ENCODE results near the gene BCL10. TPM values are rescaled to one million over a fixed set of nuclear protein-coding genes. Genes with fewer than 3 reads are reported as not detected.

BCL10 gene
- total RNA-seq, 1 experiment from 2014 or later: 26.1 TPM

DNA sequence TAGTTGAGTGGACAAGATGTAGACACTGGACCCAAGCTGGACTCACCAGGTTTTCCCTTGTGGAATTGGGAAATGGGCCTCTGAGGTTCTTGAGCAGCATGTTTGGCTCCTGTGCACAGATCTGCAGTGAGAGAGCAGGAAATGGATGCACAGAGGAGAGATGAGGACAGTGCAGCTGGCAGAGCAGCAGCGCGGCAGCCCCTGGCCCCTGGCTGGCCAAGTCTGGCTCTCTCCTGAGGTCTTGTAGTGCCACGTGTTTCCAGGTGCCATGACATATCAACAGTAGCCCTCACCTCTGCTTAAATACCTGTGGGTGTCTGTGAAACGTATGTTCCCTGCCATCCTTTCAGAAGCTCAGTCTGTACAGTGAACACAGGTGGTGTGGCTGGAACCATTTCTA, 19.2 kb upstream of the BCL10 start:
- H3K36me3 Mint-ChIP-seq (ENCODE audit: insufficient read depth in 1 of 3, low read depth in 3 of 3): no peaks in the 10 kb centered on the region
- no peaks in the 10 kb centered on the region for H4K20me1 ChIP-seq (ENCODE audit: control insufficient read depth, insufficient read depth, insufficient read length)
- TF ChIP-seq CTCF (conservative IDR thresholded peaks at IDR 0.05): no peak
- H4K91ac ChIP-seq (ENCODE audit: insufficient read length, low read depth, low read length): no peak overlapping the region
- H2AFZ ChIP-seq (ENCODE audit: low read length): no peak overlapping the region
- no peak overlapping the region for H3K4ac ChIP-seq (ENCODE audit: low read depth, low read length)
- H3K79me1 ChIP-seq (ENCODE audit: insufficient read depth, low read depth, low read length, poor library complexity, severe bottlenecking): no peaks in the 10 kb centered on the region
- no peaks in the 10 kb centered on the region for H3K27me3 Mint-ChIP-seq (ENCODE audit: low read depth)
- no peak overlapping the region for H3K4me2 ChIP-seq (ENCODE audit: insufficient read depth, insufficient read length, low read length)
- H3K23me2 ChIP-seq (ENCODE audit: insufficient read length, low read depth, low read length, poor library complexity, severe bottlenecking): no peaks in the 10 kb centered on the region
- peaks cover 12 to 13% of the 10 kb centered on the region in 2 experiments for H3K4me1 Mint-ChIP-seq
- WGBS (ENCODE audit: extremely low coverage, insufficient read length, low lambda C conversion rate): no CpG with 5 or more reads among the region's 4 CpGs
- H3K27me3 ChIP-seq (ENCODE audit: insufficient read depth, low read length): no peaks in the 10 kb centered on the region
- DNase-seq: no peak
- H3K56ac ChIP-seq (ENCODE audit: insufficient read length, low read depth, low read length): no peak overlapping the region
- H2AK5ac ChIP-seq (ENCODE audit: insufficient read length, low read length): no peak overlapping the region
- no peak overlapping the region for H2BK12ac ChIP-seq (ENCODE audit: insufficient read length, low read depth, low read length)
- H3K18ac ChIP-seq (ENCODE audit: insufficient read length, low read depth, low read length): no peak overlapping the region
- no peaks in the 10 kb centered on the region for H3K4me1 ChIP-seq (ENCODE audit: insufficient read depth, low read length)
- H3T11ph ChIP-seq (ENCODE audit: low read length): no peak overlapping the region
- H3K23ac ChIP-seq (ENCODE audit: insufficient read length, low read depth, low read length): no peak overlapping the region
- no peak overlapping the region for H2BK15ac ChIP-seq (ENCODE audit: low read depth, low read length)
- no peaks in the 10 kb centered on the region for H3K79me2 ChIP-seq (ENCODE audit: insufficient read depth, low read length)
- no peak overlapping the region for H3K9ac ChIP-seq (ENCODE audit: extremely low read depth, insufficient read length, low read length)
- H3K14ac ChIP-seq (ENCODE audit: insufficient read depth, low read length): no peak overlapping the region
- H3K9me3 ChIP-seq (ENCODE audit: control insufficient read depth, low read depth, low read length): no peaks in the 10 kb centered on the region
- H3K27ac Mint-ChIP-seq: no peak overlapping the region
- H2BK20ac ChIP-seq (ENCODE audit: low read depth, low read length, poor library complexity, severe bottlenecking): no peak overlapping the region
- H2BK5ac ChIP-seq (ENCODE audit: insufficient read length, low read length): no peak overlapping the region
- no peaks in the 10 kb centered on the region for H3K9me3 Mint-ChIP-seq
- H3K27ac ChIP-seq (ENCODE audit: insufficient read length, low read depth, low read length): no peak overlapping the region
- no peak overlapping the region for H3K4me3 Mint-ChIP-seq
- H4K8ac ChIP-seq (replicated peaks; ENCODE audit: insufficient read length, low read depth, low read length): no peak overlapping the region
- no peak overlapping the region for H2BK120ac ChIP-seq (ENCODE audit: low read depth, low read length, poor library complexity, severe bottlenecking)
- no peak overlapping the region for H4K5ac ChIP-seq (ENCODE audit: insufficient read length, low read depth, low read length)

Data from H9 (cell line).